Hepatic stellate cell (primary cell): Measurements from ENCODE around the gene ASXL3.

Source experiments
- DNase-seq: peaks from one replicate; pipeline ENCODE4 v3.0.0; 2011; ENCODE audit warnings: low spot score

ASXL3 gene

GRCh38 chr18:33720133-33720532 lies 142.1 kb downstream of the ASXL3 start:
- no peak for DNase-seq

GRCh38 chr18:33729556-33729955 lies 151.5 kb downstream of the ASXL3 start:
- DNase-seq: no peak

GRCh38 chr18:33733376-33733775 lies 155.4 kb downstream of the ASXL3 start:
- no peak for DNase-seq

GRCh38 chr18:33735428-33735827 lies 157.4 kb downstream of the ASXL3 start:
- no peak for DNase-seq

GRCh38 chr18:33741760-33742159 lies 163.7 kb downstream of the ASXL3 start:
- DNase-seq: no peak

- DNase-seq: no peak
These were observed 166.1 kb downstream of the ASXL3 start for GRCh38 chr18:33744032-33744697.

GRCh38 chr18:33745151-33745795 lies 167.3 kb downstream of the ASXL3 start:
- no peak for DNase-seq

- no peak for DNase-seq
These were observed 168.0 kb downstream of the ASXL3 start for GRCh38 chr18:33745871-33746545.

- no peak for DNase-seq
These were observed 171.8 kb downstream of the ASXL3 start for GRCh38 chr18:33749834-33750233.

- DNase-seq: no peak
These were observed 172.3 kb downstream of the ASXL3 start for GRCh38 chr18:33750366-33750765.

GRCh38 chr18:33751613-33752221 lies 173.7 kb downstream of the ASXL3 start:
- DNase-seq: no peak

GRCh38 chr18:33755391-33755790 lies 177.4 kb downstream of the ASXL3 start:
- no peak for DNase-seq

GRCh38 chr18:33755931-33756560 lies 178.0 kb downstream of the ASXL3 start:
- peak; percentile 6 for DNase-seq

GRCh38 chr18:33757037-33757436 lies 179.0 kb downstream of the ASXL3 start:
- no peak for DNase-seq

- DNase-seq: no peak
These were observed 183.3 kb downstream of the ASXL3 start for GRCh38 chr18:33761363-33761762.

GRCh38 chr18:33781429-33781828 lies 203.4 kb downstream of the ASXL3 start:
- DNase-seq: no peak
